Astrocyte (in vitro differentiated cells and primary cell): ENCODE results near the gene LHFPL2. TPM values are rescaled to one million over a fixed set of nuclear protein-coding genes. Genes with fewer than 3 reads are reported as not detected.
A peak's percentile ranks its signal among the peaks of the same experiment; 100 is the strongest.

Experiments
- DNase-seq: peaks from one replicate; pipeline ENCODE4 v3.0.0-alpha.2; 2010; ENCODE audit warnings: low read depth
- FAIRE-seq: peaks from 2 replicates; lab custom pipeline; 2011; peaks lifted over from hg19 to GRCh38; lab: Jason Lieb, UNC
- H2AFZ ChIP-seq: 2 replicates; pipeline ENCODE4 v1.6.0; 2012; ENCODE audit warnings: low read depth, low read length, inconsistent platforms
- H3K27ac ChIP-seq: 2 replicates; pipeline ENCODE4 v1.5.1; 2011; ENCODE audit warnings: low read depth, low read length, inconsistent platforms
- H3K27me3 ChIP-seq: 2 replicates; pipeline ENCODE4 v1.6.0; 2011; ENCODE audit warnings: low read length, inconsistent platforms; ENCODE audit not compliant: insufficient read depth
- H3K36me3 ChIP-seq: 2 replicates; pipeline ENCODE4 v1.5.1; 2011; ENCODE audit warnings: low read length, inconsistent platforms; ENCODE audit not compliant: insufficient read depth
- H3K4me1 ChIP-seq: 2 replicates; pipeline ENCODE4 v1.5.1; 2011; ENCODE audit warnings: low read length, inconsistent platforms; ENCODE audit not compliant: insufficient read depth
- H3K4me2 ChIP-seq: 2 replicates; pipeline ENCODE4 v1.6.0; 2012; ENCODE audit warnings: low read length, inconsistent platforms
- H3K4me3 ChIP-seq: 2 replicates; pipeline ENCODE4 v1.5.1; 2011; ENCODE audit warnings: low read depth, mild to moderate bottlenecking, low read length, inconsistent platforms; ENCODE audit not compliant: insufficient read depth
- H3K79me2 ChIP-seq: 2 replicates; pipeline ENCODE4 v1.6.0; 2012; ENCODE audit warnings: mild to moderate bottlenecking, low read length, inconsistent platforms; ENCODE audit not compliant: insufficient read depth
- H3K9ac ChIP-seq: 2 replicates; pipeline ENCODE4 v1.6.0; 2012; ENCODE audit warnings: mild to moderate bottlenecking, low read length, inconsistent platforms
- H3K9me3 ChIP-seq: 2 replicates; pipeline ENCODE4 v1.5.1; 2012; ENCODE audit warnings: low read depth, mild to moderate bottlenecking, low read length, inconsistent platforms; ENCODE audit not compliant: insufficient read depth
- H4K20me1 ChIP-seq: 2 replicates; pipeline ENCODE4 v1.6.0; 2012; ENCODE audit warnings: low read length, inconsistent platforms; ENCODE audit not compliant: insufficient read depth
- H3K27ac Mint-ChIP-seq: one replicate; pipeline ENCODE4 v1.8.0; 2021; ENCODE audit warnings: mild to moderate bottlenecking, mixed read lengths; ENCODE audit not compliant: unreplicated experiment
- H3K27me3 Mint-ChIP-seq: one replicate; pipeline ENCODE4 v1.8.0; 2021; ENCODE audit warnings: low read depth, mixed read lengths; ENCODE audit not compliant: unreplicated experiment
- H3K36me3 Mint-ChIP-seq: one replicate; pipeline ENCODE4 v1.8.0; 2021; ENCODE audit warnings: low read depth, mixed read lengths; ENCODE audit not compliant: unreplicated experiment
- H3K4me1 Mint-ChIP-seq: one replicate; pipeline ENCODE4 v1.8.0; 2021; ENCODE audit warnings: low read depth, mixed read lengths; ENCODE audit not compliant: unreplicated experiment
- H3K4me3 Mint-ChIP-seq: one replicate; pipeline ENCODE4 v1.8.0; 2021; ENCODE audit warnings: mild to moderate bottlenecking, moderate library complexity, mixed read lengths; ENCODE audit not compliant: unreplicated experiment
- H3K9me3 Mint-ChIP-seq: one replicate; pipeline ENCODE4 v1.8.0; 2021; ENCODE audit warnings: mild to moderate bottlenecking, mixed read lengths; ENCODE audit not compliant: unreplicated experiment
- EZH2 ChIP-seq: IDR thresholded peaks from 2 replicates; pipeline ENCODE4 v1.6.1; 2012; ENCODE audit warnings: mild to moderate bottlenecking, low read length, inconsistent platforms; ENCODE audit not compliant: insufficient read depth
- total RNA-seq: library from RNA; stranded (reverse); gene quantifications from 2 replicates; pipeline ENCODE4 v1.2.1, GENCODE V29; 2021
- TF ChIP-seq, protein P1 (sequence below): IDR thresholded peaks from 2 replicates; pipeline ENCODE4 v1.5.1; 2011; ENCODE audit warnings: low read depth, mild to moderate bottlenecking, inconsistent platforms, low read length, moderate library complexity; ENCODE audit not compliant: insufficient read depth

Gene LHFPL2
- total RNA-seq, 1 donor from 2014 or later: 17.0 TPM

- FAIRE-seq (no peak), DNase-seq (peak; percentile 62)
- Mint-ChIP-seq H3K27me3 (no peaks in the 10 kb centered on the region), H3K4me1 (peaks cover 28% of the 10 kb centered on the region), H3K36me3 (peaks cover 1% of the 10 kb centered on the region), H3K27ac (no peak overlapping the region), H3K9me3 (no peaks in the 10 kb centered on the region), H3K4me3 (no peak overlapping the region)
- no peak for TF ChIP-seq EZH2
- TF ChIP-seq, protein P1, sequence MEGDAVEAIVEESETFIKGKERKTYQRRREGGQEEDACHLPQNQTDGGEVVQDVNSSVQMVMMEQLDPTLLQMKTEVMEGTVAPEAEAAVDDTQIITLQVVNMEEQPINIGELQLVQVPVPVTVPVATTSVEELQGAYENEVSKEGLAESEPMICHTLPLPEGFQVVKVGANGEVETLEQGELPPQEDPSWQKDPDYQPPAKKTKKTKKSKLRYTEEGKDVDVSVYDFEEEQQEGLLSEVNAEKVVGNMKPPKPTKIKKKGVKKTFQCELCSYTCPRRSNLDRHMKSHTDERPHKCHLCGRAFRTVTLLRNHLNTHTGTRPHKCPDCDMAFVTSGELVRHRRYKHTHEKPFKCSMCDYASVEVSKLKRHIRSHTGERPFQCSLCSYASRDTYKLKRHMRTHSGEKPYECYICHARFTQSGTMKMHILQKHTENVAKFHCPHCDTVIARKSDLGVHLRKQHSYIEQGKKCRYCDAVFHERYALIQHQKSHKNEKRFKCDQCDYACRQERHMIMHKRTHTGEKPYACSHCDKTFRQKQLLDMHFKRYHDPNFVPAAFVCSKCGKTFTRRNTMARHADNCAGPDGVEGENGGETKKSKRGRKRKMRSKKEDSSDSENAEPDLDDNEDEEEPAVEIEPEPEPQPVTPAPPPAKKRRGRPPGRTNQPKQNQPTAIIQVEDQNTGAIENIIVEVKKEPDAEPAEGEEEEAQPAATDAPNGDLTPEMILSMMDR: no peak
- no peaks in the 10 kb centered on the region for H3K36me3 ChIP-seq
- no peak overlapping the region for H2AFZ ChIP-seq
- peak overlapping the region; percentile 37 for H3K4me2 ChIP-seq
- H3K9ac ChIP-seq: peak overlapping the region; percentile 7
- peaks cover 23% of the 10 kb centered on the region for H3K79me2 ChIP-seq
- H3K27me3 ChIP-seq: no peaks in the 10 kb centered on the region
- no peak overlapping the region for H3K4me3 ChIP-seq
- H3K27ac ChIP-seq: no peak overlapping the region
- H3K4me1 ChIP-seq: peaks cover 50% of the 10 kb centered on the region
- peaks cover 24% of the 10 kb centered on the region for H4K20me1 ChIP-seq
- H3K9me3 ChIP-seq: no peaks in the 10 kb centered on the region
Observed at GRCh38 chr5:78508186-78508765, 140.3 kb downstream of the LHFPL2 start.

GRCh38 chr5:78507531-78507930 is 141.0 kb downstream of the LHFPL2 start:
- Mint-ChIP-seq H3K4me3 (no peak overlapping the region), H3K36me3 (no peaks in the 10 kb centered on the region), H3K27ac (no peak overlapping the region), H3K4me1 (peaks cover 28% of the 10 kb centered on the region), H3K9me3 (no peaks in the 10 kb centered on the region), H3K27me3 (no peaks in the 10 kb centered on the region)
- Histone ChIP-seq H4K20me1 (peaks cover 24% of the 10 kb centered on the region), H3K9ac (no peak overlapping the region), H3K4me2 (peak overlapping the region; percentile 4), H3K27ac (no peak overlapping the region), H3K4me1 (peaks cover 50% of the 10 kb centered on the region), H3K36me3 (no peaks in the 10 kb centered on the region), H3K9me3 (no peaks in the 10 kb centered on the region), H3K79me2 (peaks cover 29% of the 10 kb centered on the region), H3K4me3 (no peak overlapping the region), H2AFZ (no peak overlapping the region), H3K27me3 (no peaks in the 10 kb centered on the region)
- no peak for DNase-seq
- FAIRE-seq: no peak
- no peak for TF ChIP-seq EZH2
- TF ChIP-seq, protein P1: no peak

DNA sequence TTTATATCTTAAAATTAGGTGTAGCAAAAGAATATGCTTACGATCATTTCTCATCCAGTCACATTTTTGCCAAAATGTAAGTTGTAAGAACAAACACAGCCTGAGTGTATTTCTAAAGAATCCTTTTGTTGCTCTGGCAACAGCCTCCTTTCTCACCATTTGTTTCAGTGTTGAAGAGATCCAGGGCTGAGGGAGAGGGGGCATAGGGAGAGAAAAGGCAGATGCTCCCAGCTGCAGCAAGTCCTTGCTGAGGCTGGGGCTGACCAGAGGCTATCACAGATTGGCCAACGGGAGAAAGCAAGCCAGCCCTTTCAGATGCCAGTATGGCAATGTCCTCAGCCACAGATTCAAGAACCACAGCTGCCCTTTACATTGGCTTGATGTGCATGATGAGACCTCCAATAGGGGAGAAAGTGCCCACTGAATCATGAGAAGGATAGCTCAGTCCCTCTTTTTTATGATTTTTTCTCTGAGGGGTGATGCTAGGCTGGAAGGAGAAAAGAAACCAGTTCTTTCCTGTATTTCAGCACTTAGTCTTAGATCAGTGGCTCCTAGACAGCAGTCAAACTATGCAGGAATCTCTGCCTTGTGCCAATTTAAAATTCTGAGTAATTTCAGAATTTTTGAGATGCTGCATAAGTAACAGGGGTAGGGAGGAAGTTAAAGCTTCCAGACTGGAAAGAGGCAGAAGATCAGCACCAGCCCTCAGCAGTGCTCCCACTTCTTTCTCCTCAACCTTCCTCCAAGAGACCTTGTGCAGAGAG is 142.1 kb downstream of the LHFPL2 start:
- H3K27ac Mint-ChIP-seq: no peak overlapping the region
- no peaks in the 10 kb centered on the region for H3K9me3 Mint-ChIP-seq
- peak overlapping the region; percentile 52 for H3K9ac ChIP-seq
- H3K27ac ChIP-seq: no peak overlapping the region
- peaks cover 19% of the 10 kb centered on the region for H4K20me1 ChIP-seq
- no peaks in the 10 kb centered on the region for H3K27me3 ChIP-seq
- peaks cover 35% of the 10 kb centered on the region for H3K79me2 ChIP-seq
- H3K36me3 Mint-ChIP-seq: no peaks in the 10 kb centered on the region
- no peaks in the 10 kb centered on the region for H3K36me3 ChIP-seq
- H3K4me1 Mint-ChIP-seq: peaks cover 33% of the 10 kb centered on the region
- TF ChIP-seq, protein P1: no peak
- TF ChIP-seq EZH2: no peak
- no peak overlapping the region for H3K4me3 ChIP-seq
- H3K4me1 ChIP-seq: peaks cover 61% of the 10 kb centered on the region
- no peak overlapping the region for H3K4me3 Mint-ChIP-seq
- DNase-seq: no peak
- no peak overlapping the region for H2AFZ ChIP-seq
- no peaks in the 10 kb centered on the region for H3K27me3 Mint-ChIP-seq
- no peaks in the 10 kb centered on the region for H3K9me3 ChIP-seq
- no peak overlapping the region for H3K4me2 ChIP-seq
- FAIRE-seq: no peak
